NK-92 treated with Interleukin-12 subunit alpha and Interleukin-12 subunit beta, amount 100 ng/mL, for 24 hours (cell line): ENCODE results near the gene FAHD2B.
"Not testable (repeated sequence)": the region's sequence is repeated elsewhere in the genome, so short reads cannot be mapped to it uniquely, and the experiment has no call there.

ENCODE experiments used
- DNase-seq: peaks from one replicate; lab custom pipeline; 2025; lab: John Stamatoyannopoulos, UW

Gene FAHD2B

GRCh38 chr2:97067279-97068004, 27.2 kb downstream of the FAHD2B start:
- DNase-seq: no peak

GRCh38 chr2:97066030-97066429, 28.7 kb downstream of the FAHD2B start:
- DNase-seq: not testable (repeated sequence)

GRCh38 chr2:97062020-97062419, 32.7 kb downstream of the FAHD2B start:
- DNase-seq: not testable (repeated sequence)

- DNase-seq: not testable (repeated sequence)
Observed at GRCh38 chr2:97059782-97060181, 34.9 kb downstream of the FAHD2B start.

GRCh38 chr2:97056150-97056549, 38.5 kb downstream of the FAHD2B start:
- DNase-seq: not testable (repeated sequence)

GRCh38 chr2:97050032-97050431, 44.6 kb downstream of the FAHD2B start:
- not testable (repeated sequence) for DNase-seq

- not testable (repeated sequence) for DNase-seq
Observed at GRCh38 chr2:97048448-97048847, 46.2 kb downstream of the FAHD2B start.

- not testable (repeated sequence) for DNase-seq
Observed at GRCh38 chr2:97046676-97047075, 48.0 kb downstream of the FAHD2B start.

- DNase-seq: not testable (repeated sequence)
Observed at GRCh38 chr2:97045895-97046499, 48.7 kb downstream of the FAHD2B start.
